HepG2 (cell line): ENCODE measurements around the gene CRTC2. TPM values are rescaled to one million over a fixed set of nuclear protein-coding genes. Genes with fewer than 3 reads are reported as not detected.

ENCODE experiments used
- AHR ChIP-seq: IDR thresholded peaks from 2 replicates; pipeline ENCODE4 v1.6.1; 2018; ENCODE audit warnings: missing genetic modification reagents, missing compliant biosample characterization
- ATF7 ChIP-seq, 2 experiments: fragments of 450-650 bp in 1 of 2; sonication (generic) in 1 of 2; formaldehyde crosslinking in 1 of 2; IDR thresholded peaks; 2 replicates each; pipeline versions ENCODE4 v1.4.0 to v1.6.1; 2016 to 2020; ENCODE audit warnings: antibody characterized with exemption in 1 of 2, mild to moderate bottlenecking in 1 of 2, missing genetic modification reagents in 1 of 2
- CENPT ChIP-seq: sonication (generic); formaldehyde crosslinking; IDR thresholded peaks from 2 replicates; pipeline ENCODE4 v1.8.0; 2022; ENCODE audit warnings: low read depth, mild to moderate bottlenecking, moderate library complexity, missing genetic modification reagents
- E2F1 ChIP-seq: sonication (generic); formaldehyde crosslinking; IDR thresholded peaks from 2 replicates; pipeline ENCODE4 v1.5.0; 2020; ENCODE audit warnings: missing genetic modification reagents
- GATAD2A ChIP-seq: IDR thresholded peaks from 2 replicates; pipeline ENCODE4 v1.6.1; 2016
- GTF2F1 ChIP-seq: fragments of 150-350 bp; IDR thresholded peaks from 2 replicates; pipeline ENCODE4 v1.6.1; 2014; ENCODE audit warnings: low read length
- HCFC1 ChIP-seq: fragments of 150-350 bp; IDR thresholded peaks from 2 replicates; pipeline ENCODE4 v1.6.1; 2014; ENCODE audit warnings: low read depth, low read length
- ISL2 ChIP-seq: sonication (generic); formaldehyde crosslinking; IDR thresholded peaks from 2 replicates; pipeline ENCODE4 v1.5.0; 2020; ENCODE audit warnings: missing genetic modification reagents
- ONECUT2 ChIP-seq: sonication (generic); formaldehyde crosslinking; IDR thresholded peaks from 2 replicates; pipeline ENCODE4 v1.4.0; 2020; ENCODE audit warnings: missing genetic modification reagents
- RAD51 ChIP-seq: fragments of 450-650 bp; IDR thresholded peaks from 2 replicates; pipeline ENCODE4 v1.6.1; 2016; ENCODE audit warnings: borderline replicate concordance
- REL ChIP-seq: sonication (generic); formaldehyde crosslinking; conservative IDR thresholded peaks from 2 replicates; pipeline ENCODE4 v1.8.0; 2022; ENCODE audit warnings: mild to moderate bottlenecking, missing genetic modification reagents, moderate library complexity
- SRF ChIP-seq: IDR thresholded peaks from 2 replicates; pipeline ENCODE4 v1.6.1; 2011; ENCODE audit warnings: mild to moderate bottlenecking, low read depth, low read length, moderate library complexity
- TARDBP ChIP-seq: sonication (generic); formaldehyde crosslinking; IDR thresholded peaks from 2 replicates; pipeline ENCODE4 v1.8.0; 2022; ENCODE audit warnings: mild to moderate bottlenecking, missing genetic modification reagents
- U2AF2 ChIP-seq: fragments of 200-400 bp; formaldehyde crosslinking; IDR thresholded peaks from 2 replicates; pipeline ENCODE4 v1.6.1; 2017; ENCODE audit warnings: low read depth, mild to moderate bottlenecking, low read length
- WIZ ChIP-seq: sonication (generic); formaldehyde crosslinking; IDR thresholded peaks from 2 replicates; pipeline ENCODE4 v1.5.1; 2020; ENCODE audit warnings: mild to moderate bottlenecking, missing genetic modification reagents
- ZBTB43 ChIP-seq: sonication (generic); formaldehyde crosslinking; conservative IDR thresholded peaks from 2 replicates; pipeline ENCODE4 v1.4.0; 2020; ENCODE audit warnings: missing genetic modification reagents
- ZBTB7B ChIP-seq: sonication (generic); formaldehyde crosslinking; IDR thresholded peaks from 2 replicates; pipeline ENCODE4 v1.4.0; 2020; ENCODE audit warnings: missing genetic modification reagents
- ZMYM4 ChIP-seq: sonication (generic); formaldehyde crosslinking; IDR thresholded peaks from 2 replicates; pipeline ENCODE4 v1.8.1; 2023; ENCODE audit warnings: mild to moderate bottlenecking, missing genetic modification reagents
- ZNF10 ChIP-seq: sonication (generic); formaldehyde crosslinking; IDR thresholded peaks from 2 replicates; pipeline ENCODE4 v1.4.0; 2020; ENCODE audit warnings: mild to moderate bottlenecking, low read depth, missing genetic modification reagents, borderline replicate concordance
- ZNF343 ChIP-seq: sonication (generic); formaldehyde crosslinking; IDR thresholded peaks from 2 replicates; pipeline ENCODE4 v1.4.0; 2020; ENCODE audit warnings: mild to moderate bottlenecking, missing genetic modification reagents
- ZNF354B ChIP-seq: sonication (generic); formaldehyde crosslinking; IDR thresholded peaks from 2 replicates; pipeline ENCODE4 v1.8.0; 2022; ENCODE audit warnings: mild to moderate bottlenecking, missing genetic modification reagents
- ZNF468 ChIP-seq: sonication (generic); formaldehyde crosslinking; IDR thresholded peaks from 2 replicates; pipeline ENCODE4 v1.8.0; 2022; ENCODE audit warnings: mild to moderate bottlenecking, moderate library complexity, missing genetic modification reagents
- ZNF556 ChIP-seq: sonication (generic); formaldehyde crosslinking; IDR thresholded peaks from 2 replicates; pipeline ENCODE4 v1.4.0; 2020; ENCODE audit warnings: mild to moderate bottlenecking, missing genetic modification reagents, borderline replicate concordance
- ZNF570 ChIP-seq: sonication (generic); formaldehyde crosslinking; IDR thresholded peaks from 2 replicates; pipeline ENCODE4 v1.4.0; 2020; ENCODE audit warnings: mild to moderate bottlenecking, missing genetic modification reagents, borderline replicate concordance
- ZNF652 ChIP-seq: IDR thresholded peaks from 2 replicates; pipeline ENCODE4 v1.6.1; 2016; ENCODE audit warnings: low read depth, borderline replicate concordance
- ZNF761 ChIP-seq: sonication (generic); formaldehyde crosslinking; conservative IDR thresholded peaks from 2 replicates; pipeline ENCODE4 v1.4.0; 2020; ENCODE audit warnings: mild to moderate bottlenecking, missing genetic modification reagents
- ZNF816 ChIP-seq: sonication (generic); formaldehyde crosslinking; IDR thresholded peaks from 2 replicates; pipeline ENCODE4 v1.8.0; 2022; ENCODE audit warnings: missing genetic modification reagents, mild to moderate bottlenecking, borderline replicate concordance
- ZNF878 ChIP-seq: sonication (generic); formaldehyde crosslinking; IDR thresholded peaks from 2 replicates; pipeline ENCODE4 v1.8.1; 2023; ENCODE audit warnings: mild to moderate bottlenecking, missing genetic modification reagents, moderate library complexity
- ZSCAN30 ChIP-seq: sonication (generic); formaldehyde crosslinking; IDR thresholded peaks from 2 replicates; pipeline ENCODE4 v1.5.0; 2020; ENCODE audit warnings: mild to moderate bottlenecking, missing genetic modification reagents
- ZSCAN31 ChIP-seq: sonication (generic); formaldehyde crosslinking; IDR thresholded peaks from 2 replicates; pipeline ENCODE4 v1.5.0; 2020; ENCODE audit warnings: low read depth, mild to moderate bottlenecking, missing genetic modification reagents
- polyA plus RNA-seq, 8 experiments: library from polyadenylated mRNA; depleted of rRNA in 3 of 8; stranded (reverse) in 7 of 8; unstranded in 1 of 8; fragments of >200 nt; fragmentation: Illumina TruSeq in 4 of 8; extraction: Trizol in 4 of 8; gene quantifications; 2 replicates each; pipeline versions ENCODE4 v1.2.1 to v1.2.3, GENCODE V29; 2011 to 2016; ENCODE audit warnings: low read depth in 4 of 8, missing spikeins in 1 of 8, mixed read lengths in 1 of 8; ENCODE audit not compliant: insufficient read depth in 1 of 8
- total RNA-seq, 5 experiments: library from RNA; depleted of rRNA; stranded (reverse); fragments of >200 nt; fragmentation: Illumina TruSeq; extraction: Trizol; gene quantifications; 2 replicates each; pipeline ENCODE4 v1.2.3, GENCODE V29; 2016; ENCODE audit warnings: low read depth in 1 of 5

The CRTC2 gene
- total and polyA plus RNA-seq, 2 of the 13 experiments (the other 11 are each of a cell fraction or from before 2014, with no cell fraction given), result 6.1 to 26.7 TPM

GRCh38 chr1:153990468-153991150, 32.2 kb upstream of the CRTC2 start, which contains the start of gene RPS27 (continued):
- TF ChIP-seq ATF7 (IDR thresholded peaks at IDR 0.05) (peak; percentile 62), ATF7 (CRISPR knock-in tag; IDR thresholded peaks at IDR 0.05) (0 out of 2 replicates have a peak, but pooled peaks have one; percentile 29), GTF2F1 (peak; percentile 95), ZMYM4 (CRISPR knock-in tag) (peak; percentile 97), ZNF10 (CRISPR knock-in tag) (no peak), ZNF354B (CRISPR knock-in tag) (no peak), AHR (CRISPR knock-in tag) (peak; percentile 87; the same call in 1 of the 2 replicates), REL (CRISPR knock-in tag) (no peak), GATAD2A (CRISPR knock-in tag) (peak; percentile 53; the same call in 1 of the 2 replicates), ZNF468 (no peak), E2F1 (no peak), ZSCAN31 (CRISPR knock-in tag) (0 out of 2 replicates have a peak, but pooled peaks have one; percentile 63), WIZ (CRISPR knock-in tag) (peak; percentile 68; the same call in 1 of the 2 replicates), RAD51 (no peak), ZNF556 (peak; percentile 94), ZSCAN30 (no peak), ISL2 (peak; percentile 49; the same call in 1 of the 2 replicates), ZBTB43 (peak; percentile 69), ZNF816 (CRISPR knock-in tag) (no peak), ZNF652 (CRISPR knock-in tag) (peak; percentile 29), ZNF878 (peak; percentile 75), TARDBP (peak; percentile 79; the same call in 1 of the 2 replicates), CENPT (CRISPR knock-in tag) (no peak), ZBTB7B (0 out of 2 replicates have a peak, but pooled peaks have one; percentile 29), ZNF343 (CRISPR knock-in tag) (no peak), ONECUT2 (CRISPR knock-in tag) (no peak), SRF (peak; percentile 74; the same call in 1 of the 2 replicates), U2AF2 (no peak), ZNF761 (CRISPR knock-in tag) (peak; percentile 91), HCFC1 (peak; percentile 81), ZNF570 (CRISPR knock-in tag) (0 out of 2 replicates have a peak, but pooled peaks have one; percentile 80)
